Thoracic aorta (tissue), 2 donors: ENCODE measurements around the gene VPS37B. TPM values are rescaled to one million over a fixed set of nuclear protein-coding genes. Genes with fewer than 3 reads are reported as not detected.

Experiments used
- ATAC-seq: fragments of 150-250 bp; one replicate; pipeline ENCODE4 v1.8.0; 2017; ENCODE audit warnings: low read depth; ENCODE audit not compliant: insufficient number of reproducible peaks, low FRiP score
- DNase-seq: peaks from one replicate; pipeline ENCODE4 v3.0.0-alpha.2; 2020; ENCODE audit warnings: low spot score
- H3K27ac ChIP-seq, 2 donors: fragments of 200-600 bp; sonication (generic); 1 replicate in 1 of 2; 2 replicates in 1 of 2; pipeline ENCODE4 v1.5.1; 2016; ENCODE audit warnings: mild to moderate bottlenecking in 2 of 2, moderate library complexity in 2 of 2
- H3K27me3 ChIP-seq: fragments of 200-600 bp; sonication (generic); replicated peaks from 2 replicates; pipeline ENCODE4 v1.6.0; 2016; ENCODE audit warnings: mild to moderate bottlenecking; ENCODE audit not compliant: insufficient read depth
- H3K36me3 ChIP-seq: fragments of 200-600 bp; sonication (generic); one replicate; pipeline ENCODE4 v1.5.1; 2016
- H3K4me1 ChIP-seq, 2 donors: fragments of 200-600 bp; sonication (generic); 1 replicate in 1 of 2; 2 replicates in 1 of 2; pipeline versions ENCODE4 v1.5.1 to v1.6.0; 2016; ENCODE audit warnings: low read depth in 2 of 2, mild to moderate bottlenecking in 1 of 2; ENCODE audit not compliant: control insufficient read depth in 1 of 2
- H3K4me3 ChIP-seq: fragments of 200-600 bp; sonication (generic); 2 replicates; pipeline ENCODE4 v1.5.1; 2016; ENCODE audit warnings: mild to moderate bottlenecking
- H3K9me3 ChIP-seq: fragments of 200-600 bp; sonication (generic); 2 replicates; pipeline ENCODE4 v1.5.1; 2016
- total RNA-seq, 2 donors: library from RNA; depleted of rRNA; stranded (reverse); fragments of >200 nt; gene quantifications; one replicate each; pipeline versions ENCODE4 v1.1.0 to v1.2.3, GENCODE V29; 2016
- TF ChIP-seq, protein P1 (sequence below): fragments of 200-600 bp; sonication (generic); IDR thresholded peaks from one replicate; pipeline ENCODE4 v1.5.1; 2019; ENCODE audit warnings: antibody characterized with exemption

The VPS37B gene
- total RNA-seq, 2 donors from 2014 or later, result 30.9 to 50.1 TPM

- H3K27ac ChIP-seq, result no peak overlapping the region
Observed at GRCh38 chr12:122903693-122904034, 7.7 kb upstream of the VPS37B start.

DNA sequence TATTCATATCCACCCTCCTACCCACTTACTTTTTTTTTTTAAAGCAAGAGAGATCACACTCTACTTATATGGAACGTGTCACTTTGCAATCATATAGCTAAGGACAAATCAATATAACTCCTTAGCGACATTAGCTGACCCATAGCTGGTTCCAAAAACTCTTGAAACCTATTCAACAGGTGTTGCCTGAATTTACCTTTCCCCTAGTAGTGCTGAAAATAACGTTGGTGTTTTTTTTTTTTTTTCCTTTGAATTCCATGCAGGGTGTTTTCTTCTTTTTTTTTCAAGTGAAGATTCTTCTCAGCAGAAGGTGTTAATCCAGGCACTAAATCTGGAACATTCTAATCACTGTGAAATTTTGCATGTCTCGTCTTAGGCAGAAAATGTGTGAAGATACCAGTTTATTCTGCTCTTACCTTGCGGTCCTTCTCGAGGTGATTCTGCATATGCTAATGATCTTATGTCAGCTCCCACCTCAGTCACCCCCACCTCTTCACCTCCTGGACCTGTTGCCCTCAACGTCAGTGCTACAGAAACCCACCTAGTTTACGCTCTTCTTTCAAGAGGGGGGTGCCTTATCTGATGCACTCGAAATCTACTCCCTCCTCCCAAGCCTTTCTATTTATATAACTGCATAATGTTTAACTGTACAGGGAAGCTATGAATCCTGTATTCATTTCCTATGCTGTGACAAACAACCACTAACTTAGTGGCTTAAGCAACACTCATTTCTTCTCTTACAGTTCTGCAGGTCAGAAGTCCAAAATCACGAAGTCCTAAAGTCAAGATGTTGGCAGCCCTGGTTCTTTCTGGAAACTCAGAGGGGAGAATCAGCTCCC lies 7.1 kb upstream of the VPS37B start:
- ATAC-seq (no peak), DNase-seq (no peak)
- H3K27me3 ChIP-seq, result no peaks in the 10 kb centered on the region
- no peaks in the 10 kb centered on the region for H3K36me3 ChIP-seq
- TF ChIP-seq, protein P1, sequence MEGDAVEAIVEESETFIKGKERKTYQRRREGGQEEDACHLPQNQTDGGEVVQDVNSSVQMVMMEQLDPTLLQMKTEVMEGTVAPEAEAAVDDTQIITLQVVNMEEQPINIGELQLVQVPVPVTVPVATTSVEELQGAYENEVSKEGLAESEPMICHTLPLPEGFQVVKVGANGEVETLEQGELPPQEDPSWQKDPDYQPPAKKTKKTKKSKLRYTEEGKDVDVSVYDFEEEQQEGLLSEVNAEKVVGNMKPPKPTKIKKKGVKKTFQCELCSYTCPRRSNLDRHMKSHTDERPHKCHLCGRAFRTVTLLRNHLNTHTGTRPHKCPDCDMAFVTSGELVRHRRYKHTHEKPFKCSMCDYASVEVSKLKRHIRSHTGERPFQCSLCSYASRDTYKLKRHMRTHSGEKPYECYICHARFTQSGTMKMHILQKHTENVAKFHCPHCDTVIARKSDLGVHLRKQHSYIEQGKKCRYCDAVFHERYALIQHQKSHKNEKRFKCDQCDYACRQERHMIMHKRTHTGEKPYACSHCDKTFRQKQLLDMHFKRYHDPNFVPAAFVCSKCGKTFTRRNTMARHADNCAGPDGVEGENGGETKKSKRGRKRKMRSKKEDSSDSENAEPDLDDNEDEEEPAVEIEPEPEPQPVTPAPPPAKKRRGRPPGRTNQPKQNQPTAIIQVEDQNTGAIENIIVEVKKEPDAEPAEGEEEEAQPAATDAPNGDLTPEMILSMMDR, result no peak
- H3K4me3 ChIP-seq, result no peak overlapping the region
- H3K9me3 ChIP-seq, result no peaks in the 10 kb centered on the region
- no peak overlapping the region for H3K27ac ChIP-seq
- H3K4me1 ChIP-seq, result no peaks in the 10 kb centered on the region

More at GRCh38 chr12:122903693-122904034, 7.7 kb upstream of the VPS37B start:
- H3K36me3 ChIP-seq, result no peaks in the 10 kb centered on the region
- H3K4me3 ChIP-seq, result no peak overlapping the region
- no peaks in the 10 kb centered on the region for H3K27me3 ChIP-seq
- H3K4me1 ChIP-seq, result no peaks in the 10 kb centered on the region
- ATAC-seq, result no peak
- H3K9me3 ChIP-seq, result no peaks in the 10 kb centered on the region
- TF ChIP-seq, protein P1, result no peak
- DNase-seq, result no peak

- H3K27ac ChIP-seq, result no peak overlapping the region
- TF ChIP-seq, protein P1, result no peak
- no peak overlapping the region for H3K4me3 ChIP-seq
- H3K4me1 ChIP-seq, result peaks cover 0 to 2% of the 10 kb centered on the region in 2 donors
- H3K36me3 ChIP-seq, result no peaks in the 10 kb centered on the region
- ATAC-seq (no peak), DNase-seq (no peak)
- no peaks in the 10 kb centered on the region for H3K9me3 ChIP-seq
- H3K27me3 ChIP-seq, result no peaks in the 10 kb centered on the region
Observed at GRCh38 chr12:122899887-122900286, 4.0 kb upstream of the VPS37B start.

DNA sequence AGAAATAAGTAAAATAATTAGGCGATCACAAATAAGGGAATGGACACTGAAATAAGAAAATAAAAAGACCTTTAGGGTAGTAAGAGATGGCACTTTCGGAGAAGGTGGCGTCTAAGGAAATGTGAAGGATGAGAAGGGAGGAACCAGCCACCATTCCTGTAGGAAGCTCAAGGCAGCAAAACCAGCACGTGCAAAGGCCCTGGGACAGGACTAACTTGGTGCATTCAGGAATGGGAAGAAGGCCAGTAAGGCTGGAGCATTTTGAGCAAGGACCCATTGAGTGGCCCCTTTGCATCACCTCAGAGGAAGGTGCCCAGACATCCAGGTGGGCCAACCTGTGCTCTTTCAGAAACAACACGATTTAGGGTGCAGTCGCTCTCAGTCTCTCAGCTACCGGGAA lies 738 bp upstream of the VPS37B start:
- H3K36me3 ChIP-seq, result no peaks in the 10 kb centered on the region
- H3K4me1 ChIP-seq, result peaks cover 26 to 33% of the 10 kb centered on the region in 2 donors
- TF ChIP-seq, protein P1, result no peak
- ATAC-seq, result no peak
- no peaks in the 10 kb centered on the region for H3K27me3 ChIP-seq
- H3K4me3 ChIP-seq, result peak overlapping the region; percentile 91
- H3K9me3 ChIP-seq, result no peaks in the 10 kb centered on the region
- DNase-seq, result no peak
- H3K27ac ChIP-seq, result peak overlapping the region; percentile 34 to 84

DNA sequence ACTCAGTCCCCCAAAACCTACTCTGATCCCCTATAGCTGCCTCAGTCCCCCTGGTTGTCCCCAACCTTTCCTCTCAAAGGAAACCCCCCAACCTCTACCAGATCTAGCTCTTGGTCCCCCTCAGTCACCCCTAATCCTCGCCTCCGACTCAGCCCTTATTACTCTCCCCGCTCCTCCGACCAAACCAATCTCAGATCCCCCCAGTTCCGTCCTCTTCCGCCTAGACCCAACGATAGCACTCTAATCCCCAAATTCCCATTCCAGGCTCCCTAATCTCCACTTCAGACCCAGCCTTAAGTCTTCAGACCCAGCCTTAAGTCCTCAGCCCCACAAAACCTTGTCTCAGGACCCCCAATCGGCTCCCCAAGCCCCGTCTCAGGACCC lies 612 bp downstream of the VPS37B start:
- no peak for DNase-seq
- Histone ChIP-seq H3K4me1 (peaks cover 39 to 47% of the 10 kb centered on the region in 2 donors), H3K4me3 (peak overlapping the region; percentile 91), H3K27me3 (no peaks in the 10 kb centered on the region), H3K36me3 (no peaks in the 10 kb centered on the region), H3K9me3 (no peaks in the 10 kb centered on the region), H3K27ac (peak overlapping the region; percentile 84 to 89)
- TF ChIP-seq, protein P1, result no peak
- no peak for ATAC-seq
